ENCODE results near the gene KCTD7. TPM values are rescaled to one million over a fixed set of nuclear protein-coding genes. Genes with fewer than 3 reads are reported as not detected.

KCTD7 gene
- total and polyA plus RNA-seq, 4 donors = 1.4 to 5.1 (median 2.9) TPM

- no peaks in the 10 kb centered on the region for H3K36me3 ChIP-seq (ENCODE audit: control insufficient read depth in 4 of 4, insufficient read depth in 3 of 4, low read depth in 1 of 4, low read length in 3 of 4)
- no peaks in the 10 kb centered on the region for H3K27me3 ChIP-seq (ENCODE audit: control insufficient read depth in 4 of 4, insufficient read depth in 4 of 4, low read length in 3 of 4)
- WGBS = 98% methylated on average over 7 of the region's 7 CpGs
- no peak for DNase-seq (ENCODE audit: low spot score)
- H3K9ac ChIP-seq (ENCODE audit: low read depth in 1 of 2, low read length in 2 of 2) = no peak overlapping the region
- H3K4me3 ChIP-seq (ENCODE audit: low read depth in 1 of 3, low read length in 3 of 3) = no peak overlapping the region
- H3K4me1 ChIP-seq (ENCODE audit: control insufficient read depth in 4 of 4, insufficient read depth in 4 of 4, low read length in 3 of 4) = no peaks in the 10 kb centered on the region
- no peaks in the 10 kb centered on the region for H3K9me3 ChIP-seq (ENCODE audit: control insufficient read depth in 4 of 4, low read length in 3 of 4)
- TF ChIP-seq RXRA (IDR thresholded peaks at IDR 0.05) (no peak), MAX (IDR thresholded peaks at IDR 0.05) (no peak), HNF4G (IDR thresholded peaks at IDR 0.05) (no peak), REST (IDR thresholded peaks at IDR 0.05) (no peak), SP1 (IDR thresholded peaks at IDR 0.05) (no peak), JUND (IDR thresholded peaks at IDR 0.05) (no peak), ZBTB33 (IDR thresholded peaks at IDR 0.05) (no peak), TAF1 (conservative IDR thresholded peaks at IDR 0.05) (no peak), GABPA (IDR thresholded peaks at IDR 0.05 in 1 of 2, conservative IDR thresholded peaks at IDR 0.05 in 1 of 2) (no peak), YY1 (IDR thresholded peaks at IDR 0.05) (no peak), HNF4A (conservative IDR thresholded peaks at IDR 0.05) (no peak), EGR1 (IDR thresholded peaks at IDR 0.05; ENCODE audit: low read depth in 2 of 2) (no peak), NR2F2 (IDR thresholded peaks at IDR 0.05) (no peak), FOXA1 (IDR thresholded peaks at IDR 0.05) (no peak), CTCF (IDR thresholded peaks at IDR 0.05; ENCODE audit: low read depth, low read length, missing input control) (no peak), RAD21 (IDR thresholded peaks at IDR 0.05) (no peak), ATF3 (IDR thresholded peaks at IDR 0.05) (no peak), FOXA2 (IDR thresholded peaks at IDR 0.05) (no peak)
- H3K27ac ChIP-seq (ENCODE audit: low read depth in 1 of 2, low read length in 2 of 2) = no peak overlapping the region
These were observed 39.4 kb downstream of the KCTD7 start for GRCh38 chr7:66668112-66668511.
